OCI-LY7 (cell line): ENCODE data around the gene USP4. TPM values are rescaled to one million over a fixed set of nuclear protein-coding genes. Genes with fewer than 3 reads are reported as not detected.

Experiments
- BruUV-seq: library from RNA; stranded (reverse); fragments of 400-500 nt; replicated peaks from 2 replicates; lab custom pipeline; 2021; lab: Mats Ljungman, UMichigan
- CTCF ChIA-PET: fragments of 300-600 bp; sonication (Branson Sonifier 250); formaldehyde crosslinking; loops from one replicate; lab custom pipeline; 2022; ENCODE audit warnings: antibody characterized with exemption; ENCODE audit not compliant: unreplicated experiment; lab: Charles Lee
- POLR2A ChIA-PET: fragments of 300-600 bp; sonication (Branson Sonifier 250); formaldehyde crosslinking; loops from one replicate; lab custom pipeline; 2022; ENCODE audit warnings: antibody characterized with exemption; lab: Charles Lee
- DNase-seq: peaks from one replicate; pipeline ENCODE4 v3.0.0-alpha.2; 2015; ENCODE audit warnings: low spot score
- H2AFZ ChIP-seq: fragments of 200-600 bp; sonication (generic), shearing (Covaris generic); 2 replicates; pipeline ENCODE4 v1.6.1; 2014; ENCODE audit warnings: mild to moderate bottlenecking, antibody characterized with exemption, low read length, moderate library complexity
- H3K27ac ChIP-seq: fragments of 200-600 bp; sonication (generic); 2 replicates; pipeline ENCODE4 v1.5.1; 2014; ENCODE audit warnings: mixed run types, low read depth, mild to moderate bottlenecking, moderate library complexity, low read length, inconsistent platforms; ENCODE audit not compliant: poor library complexity, severe bottlenecking
- H3K36me3 ChIP-seq: fragments of 200-600 bp; sonication (generic); 2 replicates; pipeline ENCODE4 v1.6.1; 2014; ENCODE audit warnings: mild to moderate bottlenecking, antibody characterized with exemption, low read length, moderate library complexity, mixed read lengths; ENCODE audit not compliant: insufficient read depth
- H3K4me1 ChIP-seq: fragments of 200-600 bp; sonication (generic); 2 replicates; pipeline ENCODE4 v1.5.1; 2014; ENCODE audit warnings: mild to moderate bottlenecking, low read length; ENCODE audit not compliant: insufficient read depth, poor library complexity, severe bottlenecking
- H3K4me2 ChIP-seq: fragments of 200-600 bp; sonication (generic); 2 replicates; pipeline ENCODE4 v1.6.1; 2014; ENCODE audit warnings: mild to moderate bottlenecking, low read length
- H3K4me3 ChIP-seq: fragments of 200-600 bp; sonication (generic); 2 replicates; pipeline ENCODE4 v1.5.1; 2014; ENCODE audit warnings: mild to moderate bottlenecking, low read depth, low read length; ENCODE audit not compliant: poor library complexity, severe bottlenecking
- H3K79me2 ChIP-seq: fragments of 200-600 bp; sonication (generic); 2 replicates; pipeline ENCODE4 v1.6.1; 2016; ENCODE audit warnings: low read depth, mild to moderate bottlenecking, low read length, moderate library complexity, mixed read lengths; ENCODE audit not compliant: insufficient read depth
- H3K9me2 ChIP-seq: fragments of 200-600 bp; sonication (generic); 2 replicates; pipeline ENCODE4 v1.6.1; 2016; ENCODE audit warnings: mild to moderate bottlenecking, low read length, mixed read lengths; ENCODE audit not compliant: insufficient read depth
- H3K9me3 ChIP-seq: fragments of 200-600 bp; sonication (generic); 2 replicates; pipeline ENCODE4 v1.6.1; 2014; ENCODE audit warnings: mild to moderate bottlenecking, mixed run types, low read length, mixed read lengths
- H4K20me1 ChIP-seq: fragments of 200-600 bp; sonication (generic); 2 replicates; pipeline ENCODE4 v1.6.1; 2014; ENCODE audit warnings: mild to moderate bottlenecking, antibody characterized with exemption, low read length, moderate library complexity, mixed read lengths; ENCODE audit not compliant: insufficient read depth
- EZH2phosphoT487 ChIP-seq: fragments of 200-600 bp; sonication (generic); IDR thresholded peaks from 2 replicates; pipeline ENCODE4 v1.6.1; 2018; ENCODE audit warnings: low read depth, borderline replicate concordance, mild to moderate bottlenecking, mixed run types, antibody characterized with exemption, low read length, moderate library complexity, mixed read lengths
- intact Hi-C: fragments of 100-400 bp; cut with micrococcal nuclease; formaldehyde crosslinking; loops from one replicate; pipeline ENCODE4 v1.10.0; 2022; ENCODE audit not compliant: unreplicated experiment
- total RNA-seq, 2 experiments: library from RNA; depleted of rRNA in 1 of 2; stranded (reverse); fragments of >200 nt in 1 of 2; shearing (Covaris generic) in 1 of 2; gene quantifications; 2 replicates each; pipeline ENCODE4 v1.2.3, GENCODE V29; 2014 to 2022
- TF ChIP-seq, protein P1 (sequence below): fragments of 200-600 bp; sonication (generic); conservative IDR thresholded peaks from 2 replicates; pipeline ENCODE4 v1.5.1; 2014; ENCODE audit warnings: mild to moderate bottlenecking, antibody characterized with exemption, low read length, moderate library complexity, mixed read lengths

USP4 gene
- total RNA-seq, 2 experiments from 2014 or later, result 28.6 to 74.6 TPM

DNA sequence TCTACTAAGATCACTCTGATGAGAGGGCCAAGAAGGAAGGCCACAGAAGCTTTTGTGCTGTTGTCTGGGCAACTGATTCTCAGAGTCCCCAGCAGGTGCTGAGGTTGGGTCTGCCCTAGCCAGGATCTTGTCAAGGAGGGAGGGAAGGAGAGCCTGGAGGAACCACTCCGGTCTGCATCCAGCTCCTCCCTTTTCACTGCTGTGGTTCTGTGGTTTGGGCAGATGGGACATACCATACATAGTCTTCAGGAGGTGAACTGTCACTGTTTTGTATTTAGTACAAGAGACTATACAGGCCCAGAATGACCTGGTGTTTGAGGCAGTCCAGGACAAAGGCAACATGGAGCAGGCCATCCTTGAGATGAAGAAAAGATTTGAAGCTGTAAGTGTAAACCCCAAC, 84.7 kb downstream of the USP4 start:
- intact Hi-C loops, result no loop called here
- Histone ChIP-seq H3K4me2 (no peak overlapping the region), H3K9me2 (no peaks in the 10 kb centered on the region), H3K4me1 (no peaks in the 10 kb centered on the region), H3K27ac (no peak overlapping the region), H3K79me2 (no peaks in the 10 kb centered on the region), H2AFZ (no peak overlapping the region), H4K20me1 (no peaks in the 10 kb centered on the region), H3K9me3 (no peaks in the 10 kb centered on the region), H3K36me3 (no peaks in the 10 kb centered on the region), H3K4me3 (no peak overlapping the region)
- BruUV-seq, result no TSS peak
- ChIA-PET POLR2A (no interaction called here), CTCF (no interaction called here)
- TF ChIP-seq EZH2phosphoT487, result no peak
- TF ChIP-seq, protein P1, sequence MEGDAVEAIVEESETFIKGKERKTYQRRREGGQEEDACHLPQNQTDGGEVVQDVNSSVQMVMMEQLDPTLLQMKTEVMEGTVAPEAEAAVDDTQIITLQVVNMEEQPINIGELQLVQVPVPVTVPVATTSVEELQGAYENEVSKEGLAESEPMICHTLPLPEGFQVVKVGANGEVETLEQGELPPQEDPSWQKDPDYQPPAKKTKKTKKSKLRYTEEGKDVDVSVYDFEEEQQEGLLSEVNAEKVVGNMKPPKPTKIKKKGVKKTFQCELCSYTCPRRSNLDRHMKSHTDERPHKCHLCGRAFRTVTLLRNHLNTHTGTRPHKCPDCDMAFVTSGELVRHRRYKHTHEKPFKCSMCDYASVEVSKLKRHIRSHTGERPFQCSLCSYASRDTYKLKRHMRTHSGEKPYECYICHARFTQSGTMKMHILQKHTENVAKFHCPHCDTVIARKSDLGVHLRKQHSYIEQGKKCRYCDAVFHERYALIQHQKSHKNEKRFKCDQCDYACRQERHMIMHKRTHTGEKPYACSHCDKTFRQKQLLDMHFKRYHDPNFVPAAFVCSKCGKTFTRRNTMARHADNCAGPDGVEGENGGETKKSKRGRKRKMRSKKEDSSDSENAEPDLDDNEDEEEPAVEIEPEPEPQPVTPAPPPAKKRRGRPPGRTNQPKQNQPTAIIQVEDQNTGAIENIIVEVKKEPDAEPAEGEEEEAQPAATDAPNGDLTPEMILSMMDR, result no peak
- DNase-seq, result no peak

DNA sequence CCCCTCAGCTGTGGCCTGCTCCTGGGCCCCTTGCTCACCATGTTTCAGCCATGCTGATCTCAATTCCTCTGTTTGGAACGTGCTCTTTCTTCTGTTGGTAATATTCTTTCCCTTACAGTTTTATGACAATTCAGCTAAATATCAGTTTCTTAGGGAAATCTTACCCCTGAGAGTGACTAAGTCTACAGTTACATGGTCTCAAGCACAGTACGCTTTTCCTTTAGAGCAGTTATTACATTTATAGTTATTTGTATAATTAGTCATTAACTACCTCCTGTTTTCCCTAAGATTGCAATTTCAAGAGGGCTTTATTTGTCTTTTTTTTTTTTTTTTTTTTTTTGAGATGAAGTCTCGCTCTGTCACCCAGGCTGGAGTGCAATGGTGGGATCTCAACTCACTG, 86.3 kb downstream of the USP4 start:
- ChIA-PET POLR2A (interaction anchor here (0.7 kb wide), 3 partner anchors 70 to 535 kb away, joined by 3 to 5 read pairs (median 3); no protein-coding TSS in a partner anchor), CTCF (no interaction called here)
- intact Hi-C loops, result no loop called here
- H3K9me2 ChIP-seq, result no peaks in the 10 kb centered on the region
- H3K4me1 ChIP-seq, result no peaks in the 10 kb centered on the region
- H3K79me2 ChIP-seq, result no peaks in the 10 kb centered on the region
- no peak overlapping the region for H2AFZ ChIP-seq
- no peak overlapping the region for H3K27ac ChIP-seq
- no peak overlapping the region for H3K4me2 ChIP-seq
- no peaks in the 10 kb centered on the region for H3K9me3 ChIP-seq
- BruUV-seq, result no TSS peak
- no peak for TF ChIP-seq EZH2phosphoT487
- TF ChIP-seq, protein P1, result no peak
- H3K4me3 ChIP-seq, result no peak overlapping the region
- no peak for DNase-seq
- H4K20me1 ChIP-seq, result no peaks in the 10 kb centered on the region
- H3K36me3 ChIP-seq, result no peaks in the 10 kb centered on the region

DNA sequence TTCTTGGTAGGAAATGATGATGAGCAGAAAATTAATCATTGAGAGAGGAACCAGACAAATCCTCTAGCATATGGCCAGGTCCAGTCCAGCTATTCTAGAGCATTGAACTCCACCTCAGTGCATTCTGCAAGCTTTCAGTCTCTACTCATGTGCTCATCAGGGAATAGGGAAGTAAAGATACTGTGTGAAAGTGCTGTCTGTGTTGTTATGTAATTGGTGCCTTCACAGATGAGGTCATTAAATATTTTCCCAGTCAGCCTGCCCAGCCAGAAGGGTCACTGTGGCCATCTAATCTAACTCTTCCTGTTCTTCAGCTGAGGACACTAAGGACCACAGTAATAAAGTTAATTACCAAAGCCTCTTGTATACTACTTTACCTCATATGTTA, 91.0 kb downstream of the USP4 start:
- H3K4me2 ChIP-seq, result no peak overlapping the region
- no peak overlapping the region for H3K4me3 ChIP-seq
- no peak overlapping the region for H3K27ac ChIP-seq
- POLR2A ChIA-PET, result interaction anchor here (0.6 kb wide), 1 partner anchor 525 kb away, joined by 4 read pairs; no protein-coding TSS in a partner anchor
- H4K20me1 ChIP-seq, result no peaks in the 10 kb centered on the region
- no peaks in the 10 kb centered on the region for H3K4me1 ChIP-seq
- TF ChIP-seq, protein P1, result no peak
- TF ChIP-seq EZH2phosphoT487, result no peak
- H3K36me3 ChIP-seq, result no peaks in the 10 kb centered on the region
- no peaks in the 10 kb centered on the region for H3K79me2 ChIP-seq
- no peaks in the 10 kb centered on the region for H3K9me3 ChIP-seq
- BruUV-seq, result no TSS peak
- H3K9me2 ChIP-seq, result no peaks in the 10 kb centered on the region
- CTCF ChIA-PET, result no interaction called here
- DNase-seq, result no peak
- intact Hi-C loops, result no loop called here
- H2AFZ ChIP-seq, result no peak overlapping the region
